WTC11 (cell line): ENCODE measurements around the gene LRRC3B. TPM values are rescaled to one million over a fixed set of nuclear protein-coding genes. Genes with fewer than 3 reads are reported as not detected.

Experiments used
- ATAC-seq: fragments of 200-7000 bp; cut with Tn5 transposase; 2 replicates; pipeline ENCODE4 v1.10.0; 2021; ENCODE audit warnings: mild to moderate bottlenecking, moderate library complexity
- CTCF ChIA-PET: fragments of 300-600 bp; sonication (Branson Sonifier 250); formaldehyde crosslinking; loops from one replicate; lab custom pipeline; 2021; ENCODE audit warnings: antibody characterized with exemption; lab: Charles Lee
- POLR2A ChIA-PET: fragments of 350-600 bp; sonication (Branson Sonifier 250); formaldehyde crosslinking; loops from one replicate; lab custom pipeline; 2021; ENCODE audit warnings: antibody characterized with exemption; lab: Charles Lee
- DNase-seq: peaks from one replicate; pipeline ENCODE4 v3.0.0; 2021; ENCODE audit warnings: low spot score
- H3K27ac Mint-ChIP-seq: 2 replicates; pipeline ENCODE4 v1.8.0; 2021; ENCODE audit warnings: mixed read lengths
- H3K27me3 Mint-ChIP-seq: 2 replicates; pipeline ENCODE4 v1.8.0; 2021; ENCODE audit warnings: low read depth, mild to moderate bottlenecking, moderate library complexity, mixed read lengths
- H3K36me3 Mint-ChIP-seq: 2 replicates; pipeline ENCODE4 v1.8.0; 2021; ENCODE audit warnings: mixed read lengths
- H3K4me1 Mint-ChIP-seq: 2 replicates; pipeline ENCODE4 v1.8.0; 2022; ENCODE audit warnings: mixed read lengths
- H3K4me3 Mint-ChIP-seq: 2 replicates; pipeline ENCODE4 v1.8.0; 2021; ENCODE audit warnings: mild to moderate bottlenecking, moderate library complexity, mixed read lengths
- H3K9me3 Mint-ChIP-seq: 2 replicates; pipeline ENCODE4 v1.8.0; 2021; ENCODE audit warnings: mixed read lengths
- CDX4 ChIP-seq: fragments of 250-450 bp; sonication (Bioruptor Pico); IDR thresholded peaks from 2 replicates; pipeline ENCODE4 v1.9.0; 2021; ENCODE audit warnings: moderate library complexity, mild to moderate bottlenecking, inconsistent platforms, borderline replicate concordance
- ETV6 ChIP-seq: sonication (generic); formaldehyde crosslinking; IDR thresholded peaks from 2 replicates; pipeline ENCODE4 v1.8.1; 2022; ENCODE audit warnings: mild to moderate bottlenecking, missing genetic modification reagents
- FOXJ3 ChIP-seq: sonication (generic); formaldehyde crosslinking; IDR thresholded peaks from 2 replicates; pipeline ENCODE4 v1.9.0; 2021; ENCODE audit warnings: missing genetic modification reagents, mild to moderate bottlenecking, borderline replicate concordance
- GRHL2 ChIP-seq: fragments of 250-450 bp; sonication (Bioruptor Pico); IDR thresholded peaks from 2 replicates; pipeline ENCODE4 v1.8.0; 2022; ENCODE audit warnings: mild to moderate bottlenecking, moderate library complexity; ENCODE audit not compliant: insufficient replicate concordance, severe bottlenecking
- JAZF1 ChIP-seq: fragments of 250-450 bp; sonication (Bioruptor Pico); IDR thresholded peaks from 2 replicates; pipeline ENCODE4 v1.9.0; 2021; ENCODE audit warnings: moderate library complexity, mild to moderate bottlenecking, inconsistent platforms
- MXD4 ChIP-seq: fragments of 250-450 bp; sonication (Bioruptor Pico); IDR thresholded peaks from 2 replicates; pipeline ENCODE4 v1.8.0; 2021; ENCODE audit warnings: mild to moderate bottlenecking, moderate library complexity, borderline replicate concordance
- NR3C1 ChIP-seq: sonication (generic); formaldehyde crosslinking; conservative IDR thresholded peaks from 2 replicates; pipeline ENCODE4 v1.8.1; 2023; ENCODE audit warnings: low read depth, mild to moderate bottlenecking, missing genetic modification reagents
- RORB ChIP-seq: fragments of 250-450 bp; sonication (Bioruptor Pico); IDR thresholded peaks from 2 replicates; pipeline ENCODE4 v1.9.0; 2021; ENCODE audit warnings: mild to moderate bottlenecking
- SMAD3 ChIP-seq: sonication (generic); formaldehyde crosslinking; IDR thresholded peaks from 2 replicates; pipeline ENCODE4 v1.8.0; 2022; ENCODE audit warnings: missing genetic modification reagents, mild to moderate bottlenecking, borderline replicate concordance
- SMAD4 ChIP-seq: sonication (generic); formaldehyde crosslinking; IDR thresholded peaks from 2 replicates; pipeline ENCODE4 v1.8.0; 2022; ENCODE audit warnings: mild to moderate bottlenecking, missing genetic modification reagents
- TCF7 ChIP-seq: sonication (generic); formaldehyde crosslinking; IDR thresholded peaks from 2 replicates; pipeline ENCODE4 v1.8.0; 2022; ENCODE audit warnings: mild to moderate bottlenecking, low read depth, missing genetic modification reagents, moderate library complexity
- TP53 ChIP-seq: sonication (generic); formaldehyde crosslinking; IDR thresholded peaks from 2 replicates; pipeline ENCODE4 v1.8.1; 2023; ENCODE audit warnings: mild to moderate bottlenecking, missing genetic modification reagents
- ZNF281 ChIP-seq: sonication (generic); formaldehyde crosslinking; IDR thresholded peaks from 2 replicates; pipeline ENCODE4 v1.8.0; 2023; ENCODE audit warnings: mild to moderate bottlenecking, missing genetic modification reagents
- ZNF396 ChIP-seq: fragments of 250-450 bp; sonication (Bioruptor Pico); IDR thresholded peaks from 2 replicates; pipeline ENCODE4 v1.8.0; 2021; ENCODE audit warnings: mild to moderate bottlenecking, moderate library complexity, borderline replicate concordance
- total RNA-seq: library from RNA; stranded (reverse); gene quantifications from 3 replicates; pipeline ENCODE4 v1.2.3, GENCODE V29; 2021
- TF ChIP-seq, protein P1 (sequence below): sonication (generic); formaldehyde crosslinking; IDR thresholded peaks from 2 replicates; pipeline ENCODE4 v1.8.1; 2022; ENCODE audit warnings: low read depth, missing genetic modification reagents, borderline replicate concordance
- TF ChIP-seq, protein P2 (sequence below): sonication (generic); formaldehyde crosslinking; IDR thresholded peaks from 2 replicates; pipeline ENCODE4 v1.8.1; 2023; ENCODE audit warnings: mild to moderate bottlenecking, missing genetic modification reagents
- TF ChIP-seq, protein P3 (sequence below): fragments of 250-450 bp; sonication (Bioruptor Pico); IDR thresholded peaks from 2 replicates; pipeline ENCODE4 v1.9.0; 2021; ENCODE audit warnings: mild to moderate bottlenecking, borderline replicate concordance
- TF ChIP-seq, protein P4 (sequence below): sonication (generic); formaldehyde crosslinking; IDR thresholded peaks from 2 replicates; pipeline ENCODE4 v1.8.1; 2022; ENCODE audit warnings: low read depth, mild to moderate bottlenecking, moderate library complexity, missing genetic modification reagents, borderline replicate concordance

LRRC3B gene
- total RNA-seq, 1 experiment from 2014 or later = 5.3 TPM

- peak; percentile 24 for DNase-seq
- Mint-ChIP-seq H3K4me3 (peak overlapping the region; percentile 95), H3K4me1 (peaks cover 55% of the 10 kb centered on the region), H3K27me3 (peaks cover 90% of the 10 kb centered on the region), H3K27ac (no peak overlapping the region), H3K9me3 (no peaks in the 10 kb centered on the region), H3K36me3 (no peaks in the 10 kb centered on the region)
- CTCF ChIA-PET = interaction anchor here (1.4 kb wide), 1 partner anchor 85 kb away, joined by 4 read pairs; no protein-coding TSS in a partner anchor
- POLR2A ChIA-PET = interaction anchor here (1.0 kb wide), 1 partner anchor 28 kb away, joined by 6 read pairs; no protein-coding TSS in a partner anchor
- TF ChIP-seq TP53 (no peak), CDX4 (CRISPR knock-in tag) (no peak), TCF7 (CRISPR knock-in tag) (no peak), GRHL2 (CRISPR knock-in tag) (no peak), MXD4 (CRISPR knock-in tag) (no peak), ZNF396 (CRISPR knock-in tag) (no peak), FOXJ3 (CRISPR knock-in tag) (no peak), ZNF281 (CRISPR knock-in tag) (no peak), RORB (CRISPR knock-in tag) (no peak), NR3C1 (CRISPR knock-in tag) (no peak)
- TF ChIP-seq, protein P1, sequence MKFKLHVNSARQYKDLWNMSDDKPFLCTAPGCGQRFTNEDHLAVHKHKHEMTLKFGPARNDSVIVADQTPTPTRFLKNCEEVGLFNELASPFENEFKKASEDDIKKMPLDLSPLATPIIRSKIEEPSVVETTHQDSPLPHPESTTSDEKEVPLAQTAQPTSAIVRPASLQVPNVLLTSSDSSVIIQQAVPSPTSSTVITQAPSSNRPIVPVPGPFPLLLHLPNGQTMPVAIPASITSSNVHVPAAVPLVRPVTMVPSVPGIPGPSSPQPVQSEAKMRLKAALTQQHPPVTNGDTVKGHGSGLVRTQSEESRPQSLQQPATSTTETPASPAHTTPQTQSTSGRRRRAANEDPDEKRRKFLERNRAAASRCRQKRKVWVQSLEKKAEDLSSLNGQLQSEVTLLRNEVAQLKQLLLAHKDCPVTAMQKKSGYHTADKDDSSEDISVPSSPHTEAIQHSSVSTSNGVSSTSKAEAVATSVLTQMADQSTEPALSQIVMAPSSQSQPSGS (CRISPR knock-in tag) = no peak
- TF ChIP-seq, protein P2, sequence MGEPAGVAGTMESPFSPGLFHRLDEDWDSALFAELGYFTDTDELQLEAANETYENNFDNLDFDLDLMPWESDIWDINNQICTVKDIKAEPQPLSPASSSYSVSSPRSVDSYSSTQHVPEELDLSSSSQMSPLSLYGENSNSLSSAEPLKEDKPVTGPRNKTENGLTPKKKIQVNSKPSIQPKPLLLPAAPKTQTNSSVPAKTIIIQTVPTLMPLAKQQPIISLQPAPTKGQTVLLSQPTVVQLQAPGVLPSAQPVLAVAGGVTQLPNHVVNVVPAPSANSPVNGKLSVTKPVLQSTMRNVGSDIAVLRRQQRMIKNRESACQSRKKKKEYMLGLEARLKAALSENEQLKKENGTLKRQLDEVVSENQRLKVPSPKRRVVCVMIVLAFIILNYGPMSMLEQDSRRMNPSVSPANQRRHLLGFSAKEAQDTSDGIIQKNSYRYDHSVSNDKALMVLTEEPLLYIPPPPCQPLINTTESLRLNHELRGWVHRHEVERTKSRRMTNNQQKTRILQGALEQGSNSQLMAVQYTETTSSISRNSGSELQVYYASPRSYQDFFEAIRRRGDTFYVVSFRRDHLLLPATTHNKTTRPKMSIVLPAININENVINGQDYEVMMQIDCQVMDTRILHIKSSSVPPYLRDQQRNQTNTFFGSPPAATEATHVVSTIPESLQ (CRISPR knock-in tag) = no peak
- TF ChIP-seq, protein P3, sequence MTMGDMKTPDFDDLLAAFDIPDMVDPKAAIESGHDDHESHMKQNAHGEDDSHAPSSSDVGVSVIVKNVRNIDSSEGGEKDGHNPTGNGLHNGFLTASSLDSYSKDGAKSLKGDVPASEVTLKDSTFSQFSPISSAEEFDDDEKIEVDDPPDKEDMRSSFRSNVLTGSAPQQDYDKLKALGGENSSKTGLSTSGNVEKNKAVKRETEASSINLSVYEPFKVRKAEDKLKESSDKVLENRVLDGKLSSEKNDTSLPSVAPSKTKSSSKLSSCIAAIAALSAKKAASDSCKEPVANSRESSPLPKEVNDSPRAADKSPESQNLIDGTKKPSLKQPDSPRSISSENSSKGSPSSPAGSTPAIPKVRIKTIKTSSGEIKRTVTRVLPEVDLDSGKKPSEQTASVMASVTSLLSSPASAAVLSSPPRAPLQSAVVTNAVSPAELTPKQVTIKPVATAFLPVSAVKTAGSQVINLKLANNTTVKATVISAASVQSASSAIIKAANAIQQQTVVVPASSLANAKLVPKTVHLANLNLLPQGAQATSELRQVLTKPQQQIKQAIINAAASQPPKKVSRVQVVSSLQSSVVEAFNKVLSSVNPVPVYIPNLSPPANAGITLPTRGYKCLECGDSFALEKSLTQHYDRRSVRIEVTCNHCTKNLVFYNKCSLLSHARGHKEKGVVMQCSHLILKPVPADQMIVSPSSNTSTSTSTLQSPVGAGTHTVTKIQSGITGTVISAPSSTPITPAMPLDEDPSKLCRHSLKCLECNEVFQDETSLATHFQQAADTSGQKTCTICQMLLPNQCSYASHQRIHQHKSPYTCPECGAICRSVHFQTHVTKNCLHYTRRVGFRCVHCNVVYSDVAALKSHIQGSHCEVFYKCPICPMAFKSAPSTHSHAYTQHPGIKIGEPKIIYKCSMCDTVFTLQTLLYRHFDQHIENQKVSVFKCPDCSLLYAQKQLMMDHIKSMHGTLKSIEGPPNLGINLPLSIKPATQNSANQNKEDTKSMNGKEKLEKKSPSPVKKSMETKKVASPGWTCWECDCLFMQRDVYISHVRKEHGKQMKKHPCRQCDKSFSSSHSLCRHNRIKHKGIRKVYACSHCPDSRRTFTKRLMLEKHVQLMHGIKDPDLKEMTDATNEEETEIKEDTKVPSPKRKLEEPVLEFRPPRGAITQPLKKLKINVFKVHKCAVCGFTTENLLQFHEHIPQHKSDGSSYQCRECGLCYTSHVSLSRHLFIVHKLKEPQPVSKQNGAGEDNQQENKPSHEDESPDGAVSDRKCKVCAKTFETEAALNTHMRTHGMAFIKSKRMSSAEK = no peak
- peak; percentile 7 for ATAC-seq
Observed at GRCh38 chr3:26625187-26625586, 2.6 kb downstream of the LRRC3B start.

GRCh38 chr3:26627080-26627479, 4.5 kb downstream of the LRRC3B start:
- ChIA-PET POLR2A (no interaction called here), CTCF (no interaction called here)
- Mint-ChIP-seq H3K4me3 (no peak overlapping the region), H3K27ac (no peak overlapping the region), H3K4me1 (peaks cover 43% of the 10 kb centered on the region), H3K9me3 (no peaks in the 10 kb centered on the region), H3K36me3 (peaks cover 2% of the 10 kb centered on the region; the same call in 1 of the 2 replicates), H3K27me3 (peaks cover 90% of the 10 kb centered on the region)
- TF ChIP-seq ETV6 (CRISPR knock-in tag) (no peak), JAZF1 (CRISPR knock-in tag) (no peak), SMAD3 (CRISPR knock-in tag) (no peak), SMAD4 (CRISPR knock-in tag) (no peak)
- TF ChIP-seq, protein P4, sequence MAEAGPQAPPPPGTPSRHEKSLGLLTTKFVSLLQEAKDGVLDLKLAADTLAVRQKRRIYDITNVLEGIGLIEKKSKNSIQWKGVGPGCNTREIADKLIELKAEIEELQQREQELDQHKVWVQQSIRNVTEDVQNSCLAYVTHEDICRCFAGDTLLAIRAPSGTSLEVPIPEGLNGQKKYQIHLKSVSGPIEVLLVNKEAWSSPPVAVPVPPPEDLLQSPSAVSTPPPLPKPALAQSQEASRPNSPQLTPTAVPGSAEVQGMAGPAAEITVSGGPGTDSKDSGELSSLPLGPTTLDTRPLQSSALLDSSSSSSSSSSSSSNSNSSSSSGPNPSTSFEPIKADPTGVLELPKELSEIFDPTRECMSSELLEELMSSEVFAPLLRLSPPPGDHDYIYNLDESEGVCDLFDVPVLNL (CRISPR knock-in tag) = no peak
- DNase-seq (no peak), ATAC-seq (no peak)
